Left forelimb (tissue), 1 donor: ENCODE measurements around the gene RBMS3.
"Not testable (repeated sequence)": the region's sequence is repeated elsewhere in the genome, so short reads cannot be mapped to it uniquely, and the experiment has no call there.

Experiments
- DNase-seq: peaks from one replicate; pipeline ENCODE4 v3.0.0-alpha.2; 2018; ENCODE audit warnings: low spot score

Gene RBMS3

DNA sequence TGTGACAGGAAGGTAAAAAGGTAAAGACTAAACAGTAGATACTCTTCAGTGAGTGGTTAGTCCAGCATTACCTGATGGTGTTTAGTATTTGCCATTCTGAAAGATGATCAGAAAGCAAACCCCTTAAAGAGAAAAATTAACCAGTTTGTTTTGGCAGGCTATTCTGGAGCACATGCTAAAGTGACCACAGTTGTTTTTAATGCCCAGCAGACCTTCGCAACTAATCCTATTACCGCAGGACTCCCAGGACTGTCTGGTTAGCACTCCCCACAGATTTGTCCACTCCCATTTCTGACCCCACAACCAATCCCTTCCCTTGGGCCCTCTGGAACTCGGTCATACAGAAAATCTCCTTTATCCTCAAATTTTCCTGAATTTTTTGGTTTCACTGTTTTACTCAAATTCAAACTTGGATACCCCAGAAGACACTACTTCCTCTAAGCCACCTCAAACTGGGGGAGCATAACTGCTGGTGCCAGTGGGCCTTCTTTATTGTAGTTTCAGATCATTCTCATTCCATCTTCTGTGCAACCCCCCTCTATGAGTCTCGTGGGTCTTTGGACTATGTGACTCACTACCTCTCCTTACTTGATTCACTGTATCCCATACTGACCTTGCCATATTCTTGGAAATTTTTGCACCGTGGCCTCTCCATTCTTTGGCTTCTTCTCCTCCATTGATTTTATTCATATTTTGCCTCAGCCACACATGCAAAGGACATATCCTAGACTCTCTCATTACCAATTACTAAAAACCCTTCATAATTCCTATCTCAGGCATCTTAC lies 104.4 kb downstream of the RBMS3 start:
- DNase-seq = no peak

DNA sequence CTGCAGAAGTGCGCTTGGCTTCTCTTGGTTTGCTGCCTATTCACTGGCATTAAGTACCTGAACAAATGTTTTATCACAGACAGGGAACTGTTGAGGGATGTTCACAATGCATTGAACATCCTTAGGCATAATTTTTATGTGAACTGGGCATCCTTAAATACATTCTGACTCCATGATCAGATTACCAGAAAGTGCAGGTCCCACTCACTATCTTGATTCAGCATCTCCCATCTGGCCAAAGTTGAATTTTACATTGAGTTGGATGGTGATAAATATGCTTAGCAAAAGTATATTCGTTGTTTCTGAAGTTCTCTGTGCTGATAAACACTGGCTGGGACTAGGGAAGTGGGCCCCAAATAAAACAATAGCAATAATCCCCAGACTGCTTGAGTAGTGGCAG lies 108.5 kb downstream of the RBMS3 start:
- DNase-seq = no peak

DNA sequence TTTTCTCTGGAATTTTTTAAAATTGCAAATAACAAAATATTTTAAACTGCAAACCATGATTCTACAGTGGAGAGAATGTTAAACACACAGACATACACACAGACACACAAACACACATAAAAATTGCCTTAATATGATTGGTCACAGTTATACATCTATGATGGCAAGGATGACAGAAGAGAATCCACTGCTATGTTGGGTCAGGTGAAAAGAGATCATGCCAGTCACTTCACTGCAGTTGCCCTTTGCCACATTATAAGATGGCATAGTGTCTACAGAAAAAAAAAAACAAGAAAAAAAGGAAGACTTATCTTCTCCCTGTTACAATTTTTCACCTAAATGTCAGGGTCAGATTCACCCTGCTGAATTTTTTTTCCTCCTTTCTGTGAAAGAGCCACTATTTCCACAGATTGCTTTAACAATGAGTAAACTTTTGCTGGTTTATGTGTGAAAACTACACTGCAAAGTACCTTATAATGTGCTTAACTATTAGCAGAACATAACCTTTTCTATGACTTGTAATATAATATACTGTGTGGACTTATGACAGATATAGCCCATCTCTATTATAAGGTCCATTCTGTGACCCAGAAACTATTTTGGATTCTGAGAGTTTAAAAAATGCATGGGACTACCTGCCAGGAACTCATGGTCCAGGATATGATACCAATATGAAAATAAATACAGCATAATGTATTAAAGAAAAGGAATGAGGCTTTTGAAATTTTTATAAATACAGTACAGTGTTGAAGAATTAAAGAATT lies 111.9 kb downstream of the RBMS3 start:
- DNase-seq = no peak

DNA sequence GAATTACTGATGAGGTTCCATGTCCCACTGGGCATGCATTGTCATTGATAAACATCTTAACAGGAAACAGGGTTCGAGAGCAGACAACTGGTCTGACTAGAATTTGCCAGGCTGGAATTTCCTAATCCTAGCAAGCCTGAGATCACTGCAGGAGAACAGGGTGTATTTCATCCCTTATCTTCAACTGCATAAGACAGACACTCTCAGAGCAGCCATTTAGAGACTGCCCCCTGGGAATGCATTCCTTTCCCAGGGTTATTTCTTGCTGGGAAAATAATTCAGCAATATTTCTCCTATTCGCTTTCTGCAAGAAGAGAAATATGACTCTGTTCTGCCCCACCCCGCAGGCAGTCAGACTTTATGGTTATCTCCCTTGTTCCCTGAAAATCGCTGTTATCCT lies 113.1 kb downstream of the RBMS3 start:
- not testable (repeated sequence) for DNase-seq

DNA sequence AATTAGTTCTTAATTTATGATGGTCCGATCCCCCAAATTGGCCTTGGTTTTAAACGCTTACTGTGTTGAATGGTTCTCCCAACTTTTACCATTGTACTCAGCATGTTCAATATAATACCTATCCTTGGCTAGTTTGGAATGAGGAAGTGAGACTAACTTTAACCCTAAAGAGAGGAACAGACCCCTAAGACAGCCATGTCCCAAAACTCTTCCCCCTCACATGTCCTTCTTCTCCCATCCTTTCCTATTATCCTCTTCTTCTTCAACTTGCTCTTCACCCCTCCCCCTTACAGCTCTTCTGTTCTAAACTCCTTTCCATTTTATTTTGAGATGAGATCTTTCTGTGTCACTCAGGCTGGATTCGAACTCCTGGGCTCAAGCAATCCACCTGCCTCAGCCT lies 116.5 kb downstream of the RBMS3 start:
- DNase-seq = no peak

DNA sequence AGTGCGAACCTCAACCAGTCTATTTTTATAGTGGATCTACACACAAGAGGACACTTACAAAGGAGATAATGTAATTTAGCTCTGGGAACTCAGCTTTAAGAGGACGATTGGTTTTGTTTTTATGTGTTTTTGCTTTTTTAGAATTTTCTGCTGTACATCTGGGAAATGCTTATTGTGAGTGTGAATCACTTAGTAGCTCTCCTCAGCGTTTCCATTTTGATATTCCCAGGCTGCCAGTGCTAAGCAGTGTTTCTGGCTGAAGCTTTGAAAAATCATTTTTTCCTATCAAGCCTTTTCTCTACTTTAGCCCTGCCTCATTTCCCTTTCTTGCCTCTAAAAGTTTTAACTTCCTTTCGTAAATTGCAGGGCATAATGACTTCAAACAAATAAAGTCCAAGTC lies 117.9 kb downstream of the RBMS3 start:
- DNase-seq = no peak

DNA sequence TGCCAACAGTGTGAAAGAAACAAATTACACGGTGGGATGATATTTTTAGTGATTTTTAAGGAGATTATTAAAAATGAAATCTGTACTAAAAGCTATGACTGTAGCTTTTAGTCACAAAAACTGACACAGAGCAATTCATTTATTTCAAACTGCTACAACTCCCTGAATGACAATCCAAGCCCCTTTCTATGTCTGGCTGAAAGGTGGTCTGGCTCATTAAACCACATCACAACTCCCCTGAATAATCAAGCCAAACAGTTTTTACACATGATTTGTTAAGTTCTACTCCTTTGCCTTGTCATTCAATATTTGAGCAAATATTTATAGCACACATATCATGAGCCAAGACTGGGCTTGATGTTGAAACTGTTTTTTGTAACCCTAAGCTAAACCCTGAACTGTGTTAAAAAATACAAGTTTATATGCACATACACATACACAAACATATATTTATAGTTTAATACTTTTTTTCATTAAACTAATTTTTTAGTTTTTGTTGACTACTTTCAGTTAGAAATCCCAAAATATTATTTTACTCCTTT lies 125.5 kb downstream of the RBMS3 start:
- no peak for DNase-seq

DNA sequence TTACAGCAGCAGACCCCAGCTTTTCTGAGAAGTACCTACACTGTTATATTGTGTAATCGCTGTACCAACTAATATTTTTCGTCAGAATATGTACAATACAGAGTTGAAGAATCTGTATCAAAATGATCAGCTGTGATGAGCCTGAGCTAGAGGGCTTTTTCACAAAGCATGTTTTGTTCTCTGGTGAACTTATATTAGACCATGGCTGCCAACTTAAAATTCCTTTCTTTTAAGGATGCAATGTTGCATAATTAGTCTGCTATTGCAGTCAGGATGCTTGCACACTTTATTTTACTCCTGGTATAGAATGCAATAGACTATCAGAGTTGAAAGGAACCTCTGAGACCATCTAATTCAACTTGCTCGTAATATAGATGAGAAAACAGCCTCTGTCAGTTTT lies 127.8 kb downstream of the RBMS3 start:
- DNase-seq = no peak

DNA sequence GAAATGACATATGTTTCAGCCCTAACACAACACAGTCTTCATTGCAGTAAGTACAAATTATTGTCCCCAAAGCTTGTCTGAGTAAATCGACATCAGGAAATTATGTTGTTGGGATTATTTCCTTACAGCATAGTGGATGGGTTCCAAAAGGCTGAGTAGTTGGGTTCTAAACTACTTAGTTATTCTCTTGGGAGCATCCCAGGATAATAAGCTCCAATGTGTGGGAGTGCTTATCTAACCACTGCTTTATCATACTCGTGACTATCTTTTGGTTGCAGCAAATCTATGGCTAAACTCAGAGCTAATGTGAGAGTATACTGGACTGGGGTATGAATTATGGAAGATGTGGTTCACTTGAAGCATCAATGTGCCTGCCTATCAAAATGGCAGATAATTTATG lies 128.5 kb downstream of the RBMS3 start:
- DNase-seq = no peak

DNA sequence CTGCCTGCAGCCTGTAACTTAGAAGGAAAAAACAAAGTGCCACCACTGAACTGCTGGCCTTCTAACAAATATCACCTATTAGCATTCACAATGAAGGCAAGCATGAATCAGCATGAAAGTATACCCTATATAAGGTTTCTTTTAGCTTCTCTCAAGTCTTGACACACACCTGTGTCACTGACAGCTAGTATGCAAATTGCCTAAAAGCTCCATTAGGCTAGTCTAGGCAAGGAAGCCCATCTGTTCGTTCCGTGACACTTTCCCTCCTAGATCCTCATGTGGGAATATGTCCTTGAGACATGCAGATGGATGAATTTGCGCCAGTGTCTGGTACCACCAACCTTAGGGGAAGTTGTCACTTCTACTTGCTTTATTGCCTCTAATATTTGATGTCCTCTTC lies 129.3 kb downstream of the RBMS3 start:
- no peak for DNase-seq

DNA sequence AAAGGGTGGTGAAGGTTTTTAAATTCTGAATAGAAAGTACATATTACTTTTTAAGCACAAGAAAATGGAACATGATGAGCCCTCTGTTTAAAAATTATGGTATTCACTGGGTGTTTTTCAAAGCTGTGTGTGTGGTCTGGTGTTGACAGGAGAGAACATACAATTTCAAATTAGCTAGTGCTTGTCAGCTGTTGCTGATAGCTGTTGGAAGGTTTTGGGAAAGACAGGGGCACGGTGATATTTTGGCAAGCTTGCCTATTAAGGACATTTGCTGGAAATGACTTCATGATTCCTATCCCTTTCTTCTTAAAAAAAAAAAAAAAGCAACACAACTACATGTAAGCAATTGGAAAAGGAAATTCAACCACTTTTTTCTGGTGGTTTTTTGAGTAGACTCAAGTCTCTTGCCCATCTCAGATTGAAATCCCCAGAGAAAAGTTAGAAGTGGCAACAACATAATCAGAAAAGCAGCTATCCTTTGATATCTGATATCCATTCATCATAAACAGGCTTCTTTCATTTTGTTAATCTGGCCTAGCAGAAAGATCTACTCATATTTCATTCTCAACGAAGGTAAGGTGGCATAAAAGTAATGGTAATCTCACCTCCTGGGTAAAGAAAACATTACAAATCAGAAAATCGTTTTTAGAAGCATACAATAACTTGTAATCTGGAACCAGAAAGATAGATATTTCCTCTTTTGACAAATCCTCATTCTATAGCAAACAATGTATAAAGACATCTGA lies 130.0 kb downstream of the RBMS3 start:
- no peak for DNase-seq

DNA sequence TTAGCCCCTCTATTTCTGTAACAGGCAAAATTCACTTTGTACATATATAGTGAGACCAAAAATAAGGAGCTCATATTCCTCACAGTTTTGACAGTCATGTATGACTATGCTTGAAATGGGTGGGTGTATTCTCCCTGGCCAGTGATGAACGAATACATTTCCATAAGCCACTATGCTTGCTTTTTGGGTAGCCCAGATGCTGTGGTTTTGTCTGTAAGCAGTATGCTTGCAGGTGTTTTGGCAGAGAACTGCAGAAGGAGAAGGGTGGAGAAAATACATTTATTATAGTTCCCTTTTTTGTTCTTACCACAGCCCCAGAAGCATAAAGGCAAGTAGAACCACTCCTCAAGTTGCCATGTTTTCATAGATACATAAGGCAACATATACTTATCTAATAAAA lies 131.2 kb downstream of the RBMS3 start:
- no peak for DNase-seq

DNA sequence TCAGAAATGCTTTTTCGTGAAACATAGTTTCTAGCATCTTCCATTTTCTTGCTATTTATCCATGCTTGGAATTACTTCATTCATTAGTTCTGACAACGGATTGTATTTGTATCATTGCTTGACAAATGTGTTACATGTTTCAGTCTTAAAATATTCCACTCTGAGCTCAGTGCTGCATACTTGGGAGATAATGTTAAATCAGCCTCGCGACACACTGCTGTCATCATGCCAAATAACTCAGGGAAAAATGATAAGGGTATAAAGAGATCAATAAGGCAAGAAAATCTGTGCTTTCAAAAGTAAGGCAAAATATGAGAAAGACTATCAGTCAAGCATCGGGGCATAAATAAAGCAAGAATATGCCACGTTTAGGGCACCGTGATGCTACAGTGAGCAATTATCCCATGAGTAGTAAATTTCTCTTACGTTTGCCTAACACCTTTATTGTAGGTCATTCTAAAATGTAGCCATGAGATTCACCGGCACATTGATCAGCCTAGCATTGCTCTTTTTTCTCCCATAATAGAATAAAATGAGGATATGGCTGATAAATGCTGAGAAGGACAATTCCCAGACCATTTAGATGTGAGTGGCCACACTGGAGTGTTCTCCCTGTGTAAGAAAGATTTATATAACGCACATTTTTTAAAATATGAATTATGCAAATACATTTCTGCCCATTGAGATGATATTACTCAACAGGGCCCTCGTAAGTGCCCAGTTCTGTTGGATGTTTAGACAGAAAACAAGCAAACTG lies 133.8 kb downstream of the RBMS3 start:
- DNase-seq = no peak

DNA sequence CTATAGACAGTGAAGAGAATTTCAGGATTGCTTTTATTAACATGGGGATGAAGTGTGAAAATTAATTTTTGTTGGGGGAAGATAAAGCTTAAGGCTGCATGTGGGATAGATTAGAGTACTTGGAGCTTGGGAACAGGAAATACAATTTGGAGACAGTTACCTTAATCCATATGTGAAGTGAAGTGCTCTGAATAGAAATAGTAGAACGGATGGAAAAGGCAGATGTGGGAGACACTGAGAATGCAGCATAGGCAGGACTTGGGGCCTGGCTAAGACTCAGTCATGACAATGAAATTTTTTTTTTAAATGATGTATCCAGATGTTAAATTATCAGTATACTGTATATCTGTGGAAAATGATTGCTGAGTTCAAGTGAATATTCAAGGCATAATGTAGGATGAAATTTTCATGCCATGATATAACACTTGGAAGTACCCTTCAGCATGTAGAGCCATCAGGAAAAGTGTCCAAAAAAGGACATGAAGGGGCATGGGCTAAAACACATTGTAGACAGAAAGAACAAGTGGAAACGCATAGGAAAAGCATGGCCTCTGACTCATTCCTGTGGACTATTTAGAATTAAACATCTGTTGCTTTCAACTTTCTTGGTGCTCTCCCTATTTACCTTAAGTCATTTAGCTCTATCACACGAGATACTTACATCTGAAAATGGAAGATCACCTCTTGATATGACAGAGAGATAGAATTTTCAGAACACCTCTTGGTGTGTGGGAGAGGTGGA lies 134.8 kb downstream of the RBMS3 start:
- no peak for DNase-seq

DNA sequence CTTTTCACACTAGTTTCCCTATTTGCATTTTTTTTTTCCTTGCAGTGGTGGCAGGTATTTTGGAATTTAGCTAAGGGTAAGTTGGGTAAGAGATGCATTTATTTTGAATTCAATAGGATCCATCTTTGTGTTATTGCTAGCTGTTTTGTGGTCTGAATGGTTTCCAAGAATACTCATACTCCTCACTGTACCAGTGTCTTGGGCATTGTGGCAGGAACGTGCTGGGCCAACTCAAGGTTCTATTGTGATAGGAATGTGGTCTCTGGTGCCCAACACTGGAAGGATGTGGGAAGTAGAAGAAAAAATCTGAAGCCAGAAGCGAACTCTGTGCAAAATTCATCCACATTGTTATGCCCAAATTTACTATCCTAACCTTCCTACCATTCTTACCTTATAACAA lies 135.6 kb downstream of the RBMS3 start:
- DNase-seq = no peak

DNA sequence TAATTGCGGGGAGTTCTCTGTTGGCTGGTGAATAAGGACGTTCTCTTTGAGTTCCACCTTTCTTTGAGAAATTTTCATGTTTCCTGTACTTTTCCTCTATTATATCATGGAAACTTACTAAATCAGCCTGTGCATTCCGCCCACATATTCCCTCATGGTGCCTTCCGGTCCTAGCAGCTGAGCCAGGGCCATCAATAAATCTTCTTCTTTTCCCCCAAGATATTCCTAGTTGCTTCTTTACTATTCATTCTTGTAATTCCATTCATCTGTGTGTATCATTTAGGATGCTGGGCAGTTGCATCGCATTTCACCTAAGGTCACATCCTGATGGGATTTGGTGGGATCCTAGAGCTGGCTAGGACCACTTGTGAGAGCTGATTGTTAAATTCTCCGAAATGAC lies 139.2 kb downstream of the RBMS3 start:
- DNase-seq = no peak

DNA sequence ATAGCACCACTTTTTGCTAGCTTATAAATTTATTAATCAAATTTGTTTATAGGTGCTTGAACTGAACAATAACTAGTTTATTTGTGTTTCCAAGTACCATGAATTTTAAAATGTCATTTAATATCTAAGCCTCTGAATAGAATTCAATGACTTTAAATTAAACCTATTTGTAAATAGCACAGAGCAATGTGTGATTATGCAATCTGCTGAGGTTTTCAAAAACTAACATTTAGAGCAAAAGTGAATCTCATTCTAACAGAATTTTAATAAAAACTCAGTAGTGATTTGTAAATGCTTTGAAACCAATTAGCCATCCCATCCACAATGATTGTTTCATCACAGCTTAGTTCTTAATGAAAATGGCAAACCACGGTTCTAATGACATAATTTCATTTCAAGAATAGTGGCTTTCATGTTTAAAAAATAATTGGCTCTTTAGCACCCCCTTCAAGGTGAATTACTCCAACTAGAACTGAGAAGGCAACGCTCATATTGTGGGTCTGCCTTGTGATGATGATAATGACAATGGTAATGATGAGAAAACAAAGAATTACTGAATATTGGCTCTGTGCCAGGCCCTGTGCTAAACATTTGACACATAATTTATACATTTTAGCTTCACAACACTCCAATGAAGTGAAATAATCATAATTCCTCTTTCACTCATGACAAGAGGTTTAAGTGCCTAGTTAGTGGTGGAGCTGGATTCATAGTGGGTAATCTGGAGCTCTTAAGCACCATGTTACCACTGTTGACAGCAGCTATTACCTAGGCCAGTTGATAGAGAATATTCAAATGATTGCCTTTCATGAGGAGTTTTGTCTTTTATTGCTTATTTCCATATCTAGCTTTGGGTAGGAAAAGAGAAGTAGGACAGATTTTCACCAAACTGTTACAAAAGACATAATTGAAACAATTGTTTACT lies 145.7 kb downstream of the RBMS3 start:
- DNase-seq = no peak

DNA sequence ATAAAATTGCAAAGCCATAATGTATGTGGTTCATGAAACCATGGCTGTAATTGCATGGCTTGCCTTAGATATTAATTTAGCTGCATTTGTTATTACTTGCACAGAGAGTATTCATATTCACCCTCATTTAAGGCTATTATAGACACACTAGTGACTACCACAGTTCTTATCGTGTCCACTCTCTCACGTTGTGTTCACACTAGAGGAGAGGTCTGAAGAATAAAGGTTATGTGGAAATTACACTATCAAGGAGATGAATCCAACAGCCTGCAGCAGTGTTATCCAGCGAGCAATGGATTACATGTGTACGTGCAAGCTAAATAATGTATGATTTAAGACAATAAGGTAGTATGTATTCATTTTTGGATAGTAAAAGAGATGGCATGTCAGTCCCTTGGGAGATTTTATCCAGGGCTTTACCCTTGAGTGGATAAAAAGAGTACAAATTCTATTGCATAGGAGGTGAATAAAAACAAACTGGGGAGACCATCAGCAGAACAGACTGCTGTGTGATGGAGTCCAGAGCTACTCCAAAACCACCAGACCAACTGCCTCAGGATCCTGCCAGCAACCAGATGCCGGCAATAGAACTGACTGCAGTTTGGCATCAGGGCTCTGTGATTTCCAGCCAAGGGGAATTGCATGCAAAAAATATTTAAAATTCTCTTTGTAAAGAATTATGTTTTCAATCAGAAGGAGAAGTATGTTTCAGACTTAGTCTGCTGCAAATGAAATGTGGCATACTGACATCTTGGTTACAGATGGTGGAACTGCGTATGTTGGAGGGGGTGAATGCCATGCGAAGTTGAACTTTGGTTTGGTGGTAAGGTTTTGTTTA lies 146.6 kb downstream of the RBMS3 start:
- peak; percentile 61 for DNase-seq

DNA sequence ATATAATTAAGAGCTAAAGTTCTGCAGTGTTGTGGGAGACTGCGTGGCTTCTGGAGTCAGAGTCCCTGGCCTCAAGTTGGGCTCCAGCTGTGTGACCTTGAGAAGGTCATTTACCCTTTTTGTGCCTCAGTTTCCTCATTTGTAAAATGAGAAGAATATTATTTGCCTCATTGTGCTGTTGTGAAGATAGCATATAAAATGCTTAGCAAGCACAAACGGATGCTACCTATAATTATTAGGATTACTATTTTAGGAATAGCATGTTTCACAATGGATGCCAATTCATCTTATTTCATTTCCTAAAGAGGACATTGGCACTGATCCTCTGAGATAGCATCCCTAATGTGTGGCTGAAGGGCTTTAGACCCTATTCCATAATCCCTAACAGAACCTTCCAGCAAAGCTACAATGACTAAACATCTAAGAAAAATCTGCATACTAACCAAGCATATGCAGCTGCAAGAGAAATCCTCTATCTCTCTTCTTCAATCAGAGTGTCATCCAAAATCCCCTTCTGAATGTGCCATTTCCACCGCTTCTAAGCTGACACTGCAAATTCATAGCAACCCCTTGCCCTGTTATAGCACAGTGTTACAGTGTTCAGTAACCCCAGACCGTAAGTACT lies 148.3 kb downstream of the RBMS3 start:
- DNase-seq = no peak
